ENCODE measurements around the gene KIF1C. TPM values are rescaled to one million over a fixed set of nuclear protein-coding genes. Genes with fewer than 3 reads are reported as not detected.

The KIF1C gene
- total RNA-seq, 2 experiments from 2014 or later: 20.6 to 53.7 TPM

- TF ChIP-seq CTCF (conservative IDR thresholded peaks at IDR 0.05; ENCODE audit: low read length) (no peak), EZH2phosphoT487 (IDR thresholded peaks at IDR 0.05; ENCODE audit: borderline replicate concordance, low read depth, low read length) (no peak)
- H3K36me3 ChIP-seq (ENCODE audit: insufficient read depth, low read length): peaks cover 43% of the 10 kb centered on the region
- peak overlapping the region; percentile 93 for H3K4me2 ChIP-seq (ENCODE audit: low read length)
- ChIA-PET CTCF (ENCODE audit: unreplicated experiment) (no interaction called here), POLR2A (interaction anchor here (0.7 to 0.9 kb wide), 2 partner anchors 19 to 392 kb away, joined by 3 read pairs; partner anchors contain the start of gene SPAG7)
- no TSS peak for BruUV-seq (replicated peaks)
- H2AFZ ChIP-seq (ENCODE audit: low read length): peak overlapping the region; percentile 15; the same call in 1 of the 2 replicates
- H4K20me1 ChIP-seq (ENCODE audit: insufficient read depth, low read length): peaks cover 19% of the 10 kb centered on the region
- peak overlapping the region; percentile 100 for H3K4me3 ChIP-seq (ENCODE audit: low read depth, low read length, poor library complexity, severe bottlenecking)
- no peaks in the 10 kb centered on the region for H3K9me3 ChIP-seq (ENCODE audit: low read length)
- intact Hi-C loops (cut with micrococcal nuclease; ENCODE audit: unreplicated experiment): loop anchor here (1.0 to 10.0 kb wide), 3 partner anchors 18 to 246 kb away; partner anchors contain the start of genes INCA1, KIF1C, SPAG7 and ZNF594
- H3K27ac ChIP-seq (ENCODE audit: low read depth, low read length, poor library complexity, severe bottlenecking): peak overlapping the region; percentile 99
- peaks cover 39% of the 10 kb centered on the region for H3K79me2 ChIP-seq (ENCODE audit: insufficient read depth, low read depth, low read length)
- DNase-seq (ENCODE audit: low spot score): peak; percentile 93
- H3K4me1 ChIP-seq (ENCODE audit: insufficient read depth, low read length, poor library complexity, severe bottlenecking): peaks cover 49% of the 10 kb centered on the region
- no peaks in the 10 kb centered on the region for H3K9me2 ChIP-seq (ENCODE audit: insufficient read depth, low read length)
Measured at GRCh38 chr17:4948931-4949320, 48.8 kb upstream of the KIF1C start.

GRCh38 chr17:4949321-4950074 is 48.3 kb upstream of the KIF1C start:
- DNase-seq (ENCODE audit: low spot score): peak; percentile 93
- CTCF ChIA-PET (ENCODE audit: unreplicated experiment): no interaction called here
- Histone ChIP-seq H3K79me2 (ENCODE audit: insufficient read depth, low read depth, low read length) (peaks cover 35% of the 10 kb centered on the region), H3K4me1 (ENCODE audit: insufficient read depth, low read length, poor library complexity, severe bottlenecking) (peaks cover 44% of the 10 kb centered on the region), H3K27ac (ENCODE audit: low read depth, low read length, poor library complexity, severe bottlenecking) (peak overlapping the region; percentile 99), H2AFZ (ENCODE audit: low read length) (peak overlapping the region; percentile 15; the same call in 1 of the 2 replicates), H3K9me2 (ENCODE audit: insufficient read depth, low read length) (no peaks in the 10 kb centered on the region), H3K9me3 (ENCODE audit: low read length) (no peaks in the 10 kb centered on the region), H4K20me1 (ENCODE audit: insufficient read depth, low read length) (peaks cover 19% of the 10 kb centered on the region), H3K4me3 (ENCODE audit: low read depth, low read length, poor library complexity, severe bottlenecking) (peak overlapping the region; percentile 100), H3K36me3 (ENCODE audit: insufficient read depth, low read length) (peaks cover 37% of the 10 kb centered on the region), H3K4me2 (ENCODE audit: low read length) (peak overlapping the region; percentile 93)
- TF ChIP-seq CTCF (conservative IDR thresholded peaks at IDR 0.05; ENCODE audit: low read length): no peak
- TF ChIP-seq EZH2phosphoT487 (IDR thresholded peaks at IDR 0.05; ENCODE audit: borderline replicate concordance, low read depth, low read length): no peak
- POLR2A ChIA-PET: interaction anchor here (3.8 to 5.9 kb wide), 2 partner anchors 10 to 18 kb away, joined by 18 to 51 read pairs; partner anchors contain the start of genes RNF167, SLC25A11 and SPAG7
- no TSS peak for BruUV-seq (replicated peaks)
- intact Hi-C loops (cut with micrococcal nuclease; ENCODE audit: unreplicated experiment): loop anchor here (1.0 to 10.0 kb wide), 2 partner anchors 18 to 245 kb away; partner anchors contain the start of genes SPAG7 and ZNF594

All from OCI-LY7 (cell line).